HCT116 (cell line): ENCODE results near the gene ITFG1. TPM values are rescaled to one million over a fixed set of nuclear protein-coding genes. Genes with fewer than 3 reads are reported as not detected.

Experiments
- ATAC-seq: fragments of 200-7000 bp; cut with Tn5 transposase; 2 replicates; pipeline ENCODE4 v1.9.1; 2020; ENCODE audit warnings: mild to moderate bottlenecking, moderate library complexity
- BruUV-seq: library from RNA; stranded (reverse); fragments of 400-500 nt; replicated peaks from 2 replicates; lab custom pipeline; 2021; lab: Mats Ljungman, UMichigan
- CTCF ChIA-PET: fragments of 300-600 bp; sonication (Branson Sonifier 250); formaldehyde crosslinking; loops from one replicate; lab custom pipeline; 2021; ENCODE audit warnings: antibody characterized with exemption; lab: Charles Lee
- POLR2A ChIA-PET: fragments of 300-600, 350-600 bp; sonication (Branson Sonifier 250); formaldehyde crosslinking; loops from one replicate; lab custom pipeline; 2021; ENCODE audit warnings: antibody characterized with exemption; lab: Charles Lee
- RAD21 ChIA-PET, 2 experiments: fragments of 300-600 bp; sonication (Branson Sonifier 250); formaldehyde crosslinking; loops; one replicate each; lab custom pipeline; 2023; ENCODE audit warnings: low total read pairs in 2 of 2; ENCODE audit not compliant: uncharacterized antibody in 2 of 2, unreplicated experiment in 2 of 2, low non-redundant PET in 1 of 2; lab: Charles Lee
- DNase-seq: peaks from one replicate; pipeline ENCODE4 v3.0.0-alpha.2; 2010; ENCODE audit warnings: low read depth, low spot score
- H2AFZ ChIP-seq: fragments of 200-600 bp; shearing (Covaris generic), sonication (generic); 2 replicates; pipeline ENCODE4 v1.6.1; 2017; ENCODE audit warnings: low read depth, mixed run types, mixed read lengths, antibody characterized with exemption, low read length; ENCODE audit not compliant: poor library complexity, severe bottlenecking
- H3K27ac ChIP-seq: 2 replicates; pipeline ENCODE4 v1.5.1; 2012; ENCODE audit warnings: low read depth, low read length
- H3K27me3 ChIP-seq: fragments of 200-600 bp; sonication (generic); 2 replicates; pipeline ENCODE4 v1.6.1; 2016; ENCODE audit warnings: mixed run types, low read length, mixed read lengths; ENCODE audit not compliant: insufficient read depth
- H3K36me3 ChIP-seq, 2 experiments: fragments of 200-500 bp in 1 of 2; fragments of 200-600 bp in 1 of 2; sonication (Bioruptor generic) in 1 of 2; sonication (generic) in 1 of 2; 2 replicates each; pipeline versions ENCODE4 v1.5.1 to v1.6.1; 2014 to 2016; ENCODE audit warnings: low read length in 2 of 2, inconsistent platforms in 1 of 2, mixed read lengths in 1 of 2, mixed run types in 1 of 2; ENCODE audit not compliant: insufficient read depth in 2 of 2, control insufficient read depth in 1 of 2
- H3K4me1 ChIP-seq, 2 experiments: fragments of 200-600 bp in 1 of 2; sonication (generic) in 1 of 2; 2 replicates each; pipeline versions ENCODE4 v1.5.1 to v1.6.1; 2012 to 2017; ENCODE audit warnings: low read length in 2 of 2, inconsistent platforms in 1 of 2, mild to moderate bottlenecking in 1 of 2, mixed read lengths in 1 of 2, mixed run types in 1 of 2, moderate library complexity in 1 of 2; ENCODE audit not compliant: insufficient read depth in 2 of 2, control insufficient read depth in 1 of 2
- H3K4me2 ChIP-seq: fragments of 200-600 bp; sonication (generic); 2 replicates; pipeline ENCODE4 v1.6.1; 2017; ENCODE audit warnings: mixed run types, low read length, mixed read lengths
- H3K4me3 ChIP-seq, 2 experiments: fragments of 200-600 bp in 1 of 2; sonication (generic) in 1 of 2; replicated peaks in 1 of 2; 2 replicates each; pipeline ENCODE4 v1.5.1; 2011 to 2016; ENCODE audit warnings: low read length in 2 of 2, control low read depth in 1 of 2, low read depth in 1 of 2, mild to moderate bottlenecking in 1 of 2, mixed read lengths in 1 of 2, mixed run types in 1 of 2
- H3K79me2 ChIP-seq: fragments of 200-600 bp; sonication (generic); 2 replicates; pipeline ENCODE4 v1.6.1; 2017; ENCODE audit warnings: mild to moderate bottlenecking, mixed run types, low read length, moderate library complexity, mixed read lengths; ENCODE audit not compliant: insufficient read depth
- H3K9ac ChIP-seq: fragments of 200-600 bp; sonication (generic); 2 replicates; pipeline ENCODE4 v1.6.1; 2016; ENCODE audit warnings: low read length, mixed read lengths
- H3K9me2 ChIP-seq: fragments of 200-600 bp; sonication (generic), shearing (Covaris generic); 2 replicates; pipeline ENCODE4 v1.6.1; 2017; ENCODE audit warnings: mixed run types, mild to moderate bottlenecking, moderate library complexity; ENCODE audit not compliant: insufficient read depth
- H3K9me3 ChIP-seq, 2 experiments: fragments of 200-500 bp in 1 of 2; fragments of 200-600 bp in 1 of 2; sonication (Bioruptor generic) in 1 of 2; sonication (generic) in 1 of 2; 2 replicates each; pipeline ENCODE4 v1.6.1; 2014 to 2017; ENCODE audit warnings: low read length in 2 of 2, mixed read lengths in 2 of 2, inconsistent platforms in 1 of 2, low read depth in 1 of 2, mild to moderate bottlenecking in 1 of 2, mixed run types in 1 of 2, moderate library complexity in 1 of 2; ENCODE audit not compliant: control insufficient read depth in 1 of 2, insufficient read depth in 1 of 2
- H4K20me1 ChIP-seq: fragments of 200-600 bp; sonication (generic), shearing (Covaris generic); 2 replicates; pipeline ENCODE4 v1.6.1; 2017; ENCODE audit warnings: mixed run types, mild to moderate bottlenecking, moderate library complexity; ENCODE audit not compliant: insufficient read depth
- ATF3 ChIP-seq: IDR thresholded peaks from 2 replicates; pipeline ENCODE4 v1.6.1; 2012
- CEBPB ChIP-seq: IDR thresholded peaks from 2 replicates; pipeline ENCODE4 v1.6.1; 2012; ENCODE audit warnings: low read depth
- CTCF ChIP-seq, 3 experiments: fragments of 200-600 bp in 1 of 3; sonication (generic) in 1 of 3; IDR thresholded peaks in 2 of 3; conservative IDR thresholded peaks in 1 of 3; 2 replicates each; pipeline ENCODE4 v1.5.1; 2012 to 2017; ENCODE audit warnings: low read depth in 2 of 3, low read length in 2 of 3, antibody characterized with exemption in 1 of 3, borderline replicate concordance in 1 of 3, control low read depth in 1 of 3, mild to moderate bottlenecking in 1 of 3, mixed read lengths in 1 of 3, mixed run types in 1 of 3, moderate library complexity in 1 of 3; ENCODE audit not compliant: insufficient read depth in 1 of 3
- EGR1 ChIP-seq: IDR thresholded peaks from 2 replicates; pipeline ENCODE4 v1.6.1; 2012; ENCODE audit warnings: low read depth
- ELF1 ChIP-seq: IDR thresholded peaks from 2 replicates; pipeline ENCODE4 v1.6.1; 2012; ENCODE audit warnings: low read depth, borderline replicate concordance
- EZH2 ChIP-seq: fragments of 200-600 bp; sonication (generic); IDR thresholded peaks from 2 replicates; pipeline ENCODE4 v1.6.1; 2017; ENCODE audit warnings: antibody characterized with exemption, mixed run types
- EZH2phosphoT487 ChIP-seq: fragments of 200-600 bp; IDR thresholded peaks from 2 replicates; pipeline ENCODE4 v1.6.1; 2018; ENCODE audit warnings: antibody characterized with exemption, borderline replicate concordance
- FOSL1 ChIP-seq: IDR thresholded peaks from 2 replicates; pipeline ENCODE4 v1.6.1; 2012; ENCODE audit warnings: low read depth
- JUND ChIP-seq: IDR thresholded peaks from 2 replicates; pipeline ENCODE4 v1.6.1; 2012
- MAX ChIP-seq: IDR thresholded peaks from 2 replicates; pipeline ENCODE4 v1.6.1; 2012
- POLR2A ChIP-seq: IDR thresholded peaks from 2 replicates; pipeline ENCODE4 v1.7.0; 2011; ENCODE audit warnings: borderline replicate concordance; ENCODE audit not compliant: insufficient read depth, insufficient read length; ENCODE audit errors: extremely low read depth
- POLR2AphosphoS5 ChIP-seq: IDR thresholded peaks from 2 replicates; pipeline ENCODE4 v1.6.1; 2011; ENCODE audit warnings: mild to moderate bottlenecking, low read depth, low read length, moderate library complexity
- RAD21 ChIP-seq: IDR thresholded peaks from 2 replicates; pipeline ENCODE4 v1.6.1; 2012; ENCODE audit warnings: low read depth, mild to moderate bottlenecking
- SIN3A ChIP-seq: IDR thresholded peaks from 2 replicates; pipeline ENCODE4 v1.6.1; 2012; ENCODE audit warnings: low read depth
- SP1 ChIP-seq: IDR thresholded peaks from 2 replicates; pipeline ENCODE4 v1.6.1; 2012; ENCODE audit warnings: low read depth
- TCF7L2 ChIP-seq: IDR thresholded peaks from 2 replicates; pipeline ENCODE4 v1.7.0; 2011; ENCODE audit warnings: borderline replicate concordance, inconsistent platforms; ENCODE audit not compliant: insufficient read depth, insufficient read length; ENCODE audit errors: extremely low read depth
- ZBTB33 ChIP-seq: IDR thresholded peaks from 2 replicates; pipeline ENCODE4 v1.6.1; 2011; ENCODE audit warnings: mild to moderate bottlenecking, low read length, moderate library complexity; ENCODE audit not compliant: insufficient replicate concordance; ENCODE audit errors: extremely low read depth
- ZFX ChIP-seq: fragments of 450-650 bp; IDR thresholded peaks from 2 replicates; pipeline ENCODE4 v1.6.1; 2017
- ZNF274 ChIP-seq: fragments of 200-500 bp; sonication (Bioruptor generic); IDR thresholded peaks from 2 replicates; pipeline ENCODE4 v1.6.1; 2014; ENCODE audit warnings: mild to moderate bottlenecking, low read depth, low read length, inconsistent platforms
- intact Hi-C: fragments of 100-400 bp; cut with micrococcal nuclease; formaldehyde crosslinking; loops from 2 replicates; pipeline ENCODE4 v1.10.0; 2022
- total RNA-seq: library from RNA; stranded (reverse); gene quantifications from one replicate; pipeline ENCODE4 v1.2.1, GENCODE V29; 2021; ENCODE audit not compliant: unreplicated experiment

ITFG1 gene
- total RNA-seq, 1 experiment from 2014 or later: 24.9 TPM

- no peaks in the 10 kb centered on the region for H3K9me2 ChIP-seq
- no peaks in the 10 kb centered on the region for H3K36me3 ChIP-seq
- POLR2A ChIA-PET: no interaction called here
- H2AFZ ChIP-seq: no peak overlapping the region
- no peaks in the 10 kb centered on the region for H3K79me2 ChIP-seq
- no peaks in the 10 kb centered on the region for H3K27me3 ChIP-seq
- RAD21 ChIA-PET: no interaction called here
- no peak overlapping the region for H3K4me2 ChIP-seq
- ATAC-seq (no peak), DNase-seq (no peak)
- no peak overlapping the region for H3K27ac ChIP-seq
- no peak overlapping the region for H3K9ac ChIP-seq
- TF ChIP-seq TCF7L2 (no peak), CTCF (IDR thresholded peaks at IDR 0.05 in 2 of 3, conservative IDR thresholded peaks at IDR 0.05 in 1 of 3; ENCODE audit: borderline replicate concordance in 1 of 3, insufficient read depth in 1 of 3, low read depth in 2 of 3, low read length in 2 of 3) (no peak), POLR2AphosphoS5 (no peak), FOSL1 (no peak), ZFX (no peak), ATF3 (no peak), SIN3A (no peak), MAX (no peak), ZBTB33 (no peak), EGR1 (no peak), EZH2phosphoT487 (no peak), EZH2 (no peak), ZNF274 (no peak), CEBPB (no peak), JUND (no peak), RAD21 (no peak), POLR2A (no peak), ELF1 (no peak), SP1 (no peak)
- no peaks in the 10 kb centered on the region for H4K20me1 ChIP-seq
- intact Hi-C loops: no loop called here
- CTCF ChIA-PET: no interaction called here
- H3K4me3 ChIP-seq: no peak overlapping the region
- H3K4me1 ChIP-seq: no peaks in the 10 kb centered on the region
- BruUV-seq: no TSS peak
- no peaks in the 10 kb centered on the region for H3K9me3 ChIP-seq
Measured at GRCh38 chr16:47241061-47241460, 219.8 kb downstream of the ITFG1 start.
